OCI-LY3 (cell line): ENCODE data around the gene ENKD1.

Experiments used
- CTCF ChIP-seq: fragments of 200-600, 300-600 bp; sonication (generic); IDR thresholded peaks from 2 replicates; pipeline ENCODE4 v1.5.1; 2014; ENCODE audit warnings: antibody characterized with exemption, low read length, low read depth
- EZH2phosphoT487 ChIP-seq: fragments of 200-600 bp; shearing (Covaris generic); IDR thresholded peaks from 2 replicates; pipeline ENCODE4 v1.6.1; 2018; ENCODE audit warnings: antibody characterized with exemption, mixed run types, low read depth

- TF ChIP-seq CTCF: no peak
- TF ChIP-seq EZH2phosphoT487: no peak
Observed at GRCh38 chr16:67664258-67664657, 2.3 kb downstream of the ENKD1 start.
